ENCODE measurements around the gene ELAVL1. TPM values are rescaled to one million over a fixed set of nuclear protein-coding genes. Genes with fewer than 3 reads are reported as not detected.
A peak's percentile ranks its signal among the peaks of the same experiment; 100 is the strongest.

Gene ELAVL1
- total and polyA plus RNA-seq, 2 experiments from 2014 or later = 57.7 to 89.9 TPM

- H3K4me1 ChIP-seq (ENCODE audit: insufficient read depth) = no peaks in the 10 kb centered on the region
- 81% methylated on average over 12 of the region's 12 CpGs for WGBS (ENCODE audit: low lambda C conversion rate, missing lambda C conversion rate)
Observed at GRCh38 chr19:7989071-7989575, 16.3 kb downstream of the ELAVL1 start.

DNA sequence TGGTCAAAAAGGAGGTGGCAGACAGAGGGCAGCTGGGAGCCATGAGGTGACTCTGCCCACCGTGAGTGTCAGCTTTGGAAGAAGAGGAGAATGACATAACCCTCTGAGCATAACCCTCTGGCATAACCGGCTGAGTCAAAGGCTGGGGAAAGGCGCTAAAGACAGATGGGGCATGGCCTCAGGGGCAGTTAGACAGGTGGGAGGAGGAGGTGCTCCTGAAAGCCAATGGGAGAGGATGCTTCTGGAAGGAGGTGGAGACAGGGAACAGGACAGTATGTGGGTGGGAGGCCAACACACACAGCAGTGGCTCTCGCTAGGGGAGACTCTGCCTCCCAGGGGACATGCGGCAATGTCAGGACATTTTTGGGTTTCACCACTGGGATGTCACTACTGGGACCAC, 17.1 kb downstream of the ELAVL1 start:
- Histone ChIP-seq H4K20me1 (ENCODE audit: insufficient read depth, poor library complexity, severe bottlenecking) (peaks cover 77% of the 10 kb centered on the region), H3K4me2 (no peak overlapping the region), H3K27ac (no peak overlapping the region), H3K79me2 (peaks cover 97% of the 10 kb centered on the region), H2AFZ (no peak overlapping the region), H3K4me1 (ENCODE audit: insufficient read depth) (no peaks in the 10 kb centered on the region), H3K9me3 (ENCODE audit: low read depth) (no peaks in the 10 kb centered on the region), H3K36me3 (replicated peaks; ENCODE audit: insufficient read depth, low read depth) (no peaks in the 10 kb centered on the region), H3K4me3 (no peak overlapping the region), H3K27me3 (no peaks in the 10 kb centered on the region), H3K9me2 (replicated peaks; ENCODE audit: insufficient read depth) (no peaks in the 10 kb centered on the region)
- no peak for DNase-seq (ENCODE audit: low spot score)
- 81% methylated on average over 5 of the region's 5 CpGs for WGBS (ENCODE audit: low lambda C conversion rate, missing lambda C conversion rate)
- no peak for TF ChIP-seq EZH2 (IDR thresholded peaks at IDR 0.05; ENCODE audit: borderline replicate concordance)
- TF ChIP-seq CTCF (IDR thresholded peaks at IDR 0.05; ENCODE audit: poor library complexity) = no peak
- no peak for TF ChIP-seq EZH2phosphoT487 (IDR thresholded peaks at IDR 0.05; ENCODE audit: low read depth, severe bottlenecking, unreplicated experiment)

More at GRCh38 chr19:7989071-7989575, 16.3 kb downstream of the ELAVL1 start:
- no peak overlapping the region for H3K4me3 ChIP-seq
- peak overlapping the region; percentile 31 for H3K27ac ChIP-seq
- no peak overlapping the region for H2AFZ ChIP-seq
- H3K9me3 ChIP-seq (ENCODE audit: low read depth) = no peaks in the 10 kb centered on the region
- peaks cover 97% of the 10 kb centered on the region for H3K79me2 ChIP-seq
- H3K4me2 ChIP-seq = no peak overlapping the region
- TF ChIP-seq EZH2phosphoT487 (IDR thresholded peaks at IDR 0.05; ENCODE audit: low read depth, severe bottlenecking, unreplicated experiment) (no peak), CTCF (IDR thresholded peaks at IDR 0.05; ENCODE audit: poor library complexity) (no peak), EZH2 (IDR thresholded peaks at IDR 0.05; ENCODE audit: borderline replicate concordance) (no peak)
- H3K9me2 ChIP-seq (replicated peaks; ENCODE audit: insufficient read depth) = no peaks in the 10 kb centered on the region
- no peak for DNase-seq (ENCODE audit: low spot score)
- H3K36me3 ChIP-seq (replicated peaks; ENCODE audit: insufficient read depth, low read depth) = no peaks in the 10 kb centered on the region
- peaks cover 78% of the 10 kb centered on the region for H4K20me1 ChIP-seq (ENCODE audit: insufficient read depth, poor library complexity, severe bottlenecking)
- no peaks in the 10 kb centered on the region for H3K27me3 ChIP-seq

DNA sequence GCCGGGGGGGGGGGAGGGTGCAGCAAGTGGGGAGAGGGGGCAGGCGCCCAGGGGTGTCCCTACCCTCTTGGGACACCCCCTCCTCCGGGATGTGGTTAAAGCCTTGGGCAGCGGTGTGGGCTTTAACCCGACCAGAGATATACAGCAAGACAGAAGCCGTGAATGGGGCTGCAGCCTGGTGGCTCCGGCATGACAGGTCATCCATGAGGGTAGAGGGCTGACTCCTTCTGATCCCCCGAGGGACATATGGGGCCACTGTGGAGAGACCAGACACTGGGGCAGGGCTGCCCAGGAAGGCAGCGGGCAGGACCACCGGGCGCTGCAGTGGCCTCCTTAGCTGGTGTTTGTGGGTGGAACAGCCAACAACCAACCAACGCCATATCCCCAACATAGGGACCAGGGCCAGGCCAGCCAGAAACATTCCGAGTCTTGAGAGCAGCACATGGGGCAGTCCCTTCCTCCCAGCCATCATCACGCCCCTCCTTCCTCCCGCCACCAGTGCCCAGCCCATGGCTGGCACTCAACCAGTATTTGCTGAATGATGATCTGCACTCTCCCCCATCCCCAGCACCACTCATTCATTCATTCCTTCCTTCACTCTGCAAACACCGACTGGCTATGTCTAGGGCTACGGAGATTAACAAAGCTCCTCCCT, 18.2 kb downstream of the ELAVL1 start:
- no peaks in the 10 kb centered on the region for H3K27me3 ChIP-seq
- no peak overlapping the region for H3K27ac ChIP-seq
- peaks cover 96% of the 10 kb centered on the region for H3K79me2 ChIP-seq
- no peaks in the 10 kb centered on the region for H3K36me3 ChIP-seq (replicated peaks; ENCODE audit: insufficient read depth, low read depth)
- H2AFZ ChIP-seq = no peak overlapping the region
- TF ChIP-seq EZH2 (IDR thresholded peaks at IDR 0.05; ENCODE audit: borderline replicate concordance) (no peak), CTCF (IDR thresholded peaks at IDR 0.05; ENCODE audit: poor library complexity) (no peak), EZH2phosphoT487 (IDR thresholded peaks at IDR 0.05; ENCODE audit: low read depth, severe bottlenecking, unreplicated experiment) (no peak)
- DNase-seq (ENCODE audit: low spot score) = no peak
- no peak overlapping the region for H3K4me2 ChIP-seq
- 87% methylated on average over 13 of the region's 17 CpGs for WGBS (ENCODE audit: low lambda C conversion rate, missing lambda C conversion rate)
- no peak overlapping the region for H3K4me3 ChIP-seq
- H3K9me3 ChIP-seq (ENCODE audit: low read depth) = no peaks in the 10 kb centered on the region
- no peaks in the 10 kb centered on the region for H3K9me2 ChIP-seq (replicated peaks; ENCODE audit: insufficient read depth)
- H3K4me1 ChIP-seq (ENCODE audit: insufficient read depth) = no peaks in the 10 kb centered on the region
- peaks cover 71% of the 10 kb centered on the region for H4K20me1 ChIP-seq (ENCODE audit: insufficient read depth, poor library complexity, severe bottlenecking)

All from hepatocyte (in vitro differentiated cells).